ENCODE results near the gene PLLP. TPM values are rescaled to one million over a fixed set of nuclear protein-coding genes. Genes with fewer than 3 reads are reported as not detected.
"Not testable (repeated sequence)": the region's sequence is repeated elsewhere in the genome, so short reads cannot be mapped to it uniquely, and the experiment has no call there.

Gene PLLP
- total RNA-seq, 1 donor from 2014 or later = 0.02 TPM

DNA sequence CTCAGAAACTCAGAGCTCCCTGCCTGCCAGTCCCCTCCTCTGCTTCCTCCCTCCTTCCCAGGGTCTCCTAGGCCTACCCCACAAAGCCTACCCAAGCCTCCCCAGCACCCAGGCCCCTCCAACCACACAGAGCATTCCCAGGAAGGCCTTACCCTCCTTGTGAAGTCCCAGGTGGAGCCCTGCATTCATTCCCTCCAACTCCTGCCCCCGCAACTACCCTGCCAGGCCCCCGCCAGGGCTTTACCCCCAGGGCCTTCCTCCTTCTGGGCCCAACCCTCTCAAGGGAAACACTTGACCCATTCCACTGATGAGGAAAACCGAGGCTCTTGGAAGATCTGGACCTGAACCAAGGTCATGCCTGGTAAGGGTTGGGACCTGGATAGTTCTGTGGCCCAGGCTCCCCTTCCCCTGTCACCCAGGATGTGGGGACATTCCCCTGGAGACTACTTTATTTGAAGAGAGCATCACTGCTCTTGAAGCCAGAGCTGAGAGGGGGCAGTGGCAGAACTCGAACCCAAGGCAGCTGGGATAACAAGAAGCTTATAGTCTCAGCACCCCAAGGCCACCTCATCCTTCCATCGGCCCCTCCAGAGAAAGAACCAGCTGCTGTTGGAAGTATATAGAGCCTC, 12.5 kb downstream of the PLLP start:
- Mint-ChIP-seq H3K4me1 (ENCODE audit: low read depth) (no peaks in the 10 kb centered on the region), H3K9me3 (ENCODE audit: low read depth) (no peaks in the 10 kb centered on the region), H3K27ac (ENCODE audit: unreplicated experiment) (no peak overlapping the region), H3K27me3 (ENCODE audit: low read depth) (no peaks in the 10 kb centered on the region), H3K36me3 (ENCODE audit: low read depth) (no peaks in the 10 kb centered on the region), H3K4me3 (ENCODE audit: unreplicated experiment) (no peak overlapping the region)
- TF ChIP-seq, protein P1, sequence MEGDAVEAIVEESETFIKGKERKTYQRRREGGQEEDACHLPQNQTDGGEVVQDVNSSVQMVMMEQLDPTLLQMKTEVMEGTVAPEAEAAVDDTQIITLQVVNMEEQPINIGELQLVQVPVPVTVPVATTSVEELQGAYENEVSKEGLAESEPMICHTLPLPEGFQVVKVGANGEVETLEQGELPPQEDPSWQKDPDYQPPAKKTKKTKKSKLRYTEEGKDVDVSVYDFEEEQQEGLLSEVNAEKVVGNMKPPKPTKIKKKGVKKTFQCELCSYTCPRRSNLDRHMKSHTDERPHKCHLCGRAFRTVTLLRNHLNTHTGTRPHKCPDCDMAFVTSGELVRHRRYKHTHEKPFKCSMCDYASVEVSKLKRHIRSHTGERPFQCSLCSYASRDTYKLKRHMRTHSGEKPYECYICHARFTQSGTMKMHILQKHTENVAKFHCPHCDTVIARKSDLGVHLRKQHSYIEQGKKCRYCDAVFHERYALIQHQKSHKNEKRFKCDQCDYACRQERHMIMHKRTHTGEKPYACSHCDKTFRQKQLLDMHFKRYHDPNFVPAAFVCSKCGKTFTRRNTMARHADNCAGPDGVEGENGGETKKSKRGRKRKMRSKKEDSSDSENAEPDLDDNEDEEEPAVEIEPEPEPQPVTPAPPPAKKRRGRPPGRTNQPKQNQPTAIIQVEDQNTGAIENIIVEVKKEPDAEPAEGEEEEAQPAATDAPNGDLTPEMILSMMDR (IDR thresholded peaks at IDR 0.05) = no peak
- no peak for DNase-seq (ENCODE audit: low spot score)

DNA sequence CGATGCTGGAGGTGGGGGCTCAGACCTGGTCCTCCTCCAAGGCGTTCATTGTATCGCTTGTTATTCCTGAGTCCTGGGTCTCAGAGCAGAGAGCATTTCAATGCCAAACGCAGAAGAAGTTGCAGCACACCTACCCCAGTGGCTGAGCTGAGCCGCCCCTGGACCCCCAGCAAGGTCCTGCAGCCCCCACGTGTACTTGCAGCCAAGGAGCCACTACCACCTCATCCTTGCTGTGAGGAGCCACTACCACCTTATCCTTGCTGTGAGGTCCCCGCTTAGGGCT, 13.5 kb downstream of the PLLP start:
- no peaks in the 10 kb centered on the region for H3K9me3 Mint-ChIP-seq (ENCODE audit: low read depth)
- TF ChIP-seq, protein P1 (IDR thresholded peaks at IDR 0.05) = no peak
- no peak for DNase-seq (ENCODE audit: low spot score)

DNA sequence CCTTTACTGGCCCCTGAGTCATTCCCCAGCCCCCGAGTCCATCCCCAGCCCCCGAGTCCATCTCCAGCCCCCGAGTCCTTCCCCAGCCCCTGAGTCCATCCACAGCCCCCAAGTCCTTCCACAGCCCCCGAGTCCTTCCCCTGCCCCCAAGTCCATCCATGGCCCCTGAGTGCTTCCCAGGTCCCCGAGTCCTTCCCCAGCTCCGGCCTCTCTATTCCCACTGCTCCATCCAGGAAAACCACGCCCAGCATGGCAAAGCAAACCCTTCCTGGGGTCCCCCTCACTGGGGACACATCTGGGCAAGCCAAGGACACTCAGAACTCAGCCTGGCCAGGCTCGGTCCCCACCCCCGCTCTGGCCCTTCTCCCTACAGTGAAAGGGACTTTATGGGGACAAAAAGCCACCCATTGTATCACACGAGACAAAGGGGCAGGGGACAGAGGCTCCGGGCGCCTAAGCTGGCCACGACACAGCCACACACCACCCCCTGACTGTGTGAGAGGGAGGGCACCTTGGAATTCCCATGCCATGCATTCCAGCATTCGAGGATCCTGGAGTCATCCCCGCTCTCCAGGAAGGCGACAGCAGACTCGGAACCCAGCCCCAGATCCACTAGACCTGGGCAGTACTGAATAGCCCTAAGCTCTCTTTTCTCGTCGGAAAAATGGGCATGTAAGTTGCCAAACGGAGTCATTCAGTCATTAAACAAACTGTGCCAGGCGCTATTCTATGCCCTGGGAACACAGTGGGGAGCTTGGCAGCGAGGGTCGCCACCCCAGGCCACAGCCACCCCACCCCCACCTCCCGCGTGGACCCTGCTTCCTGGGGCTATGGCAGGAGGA, 14.0 kb downstream of the PLLP start:
- H3K9me3 Mint-ChIP-seq (ENCODE audit: low read depth) = no peaks in the 10 kb centered on the region
- H3K4me3 Mint-ChIP-seq (ENCODE audit: unreplicated experiment) = no peak overlapping the region
- H3K36me3 Mint-ChIP-seq (ENCODE audit: low read depth) = no peaks in the 10 kb centered on the region
- no peaks in the 10 kb centered on the region for H3K27me3 Mint-ChIP-seq (ENCODE audit: low read depth)
- TF ChIP-seq, protein P1 (IDR thresholded peaks at IDR 0.05) = no peak
- H3K4me1 Mint-ChIP-seq (ENCODE audit: low read depth) = no peaks in the 10 kb centered on the region
- H3K27ac Mint-ChIP-seq (ENCODE audit: unreplicated experiment) = no peak overlapping the region
- DNase-seq (ENCODE audit: low spot score) = no peak

More for the DNA sequence above, 13.5 kb downstream of the PLLP start:
- H3K4me3 Mint-ChIP-seq (ENCODE audit: unreplicated experiment) = no peak overlapping the region
- no peaks in the 10 kb centered on the region for H3K27me3 Mint-ChIP-seq (ENCODE audit: low read depth)
- no peak overlapping the region for H3K27ac Mint-ChIP-seq (ENCODE audit: unreplicated experiment)
- H3K4me1 Mint-ChIP-seq (ENCODE audit: low read depth) = no peaks in the 10 kb centered on the region
- no peaks in the 10 kb centered on the region for H3K36me3 Mint-ChIP-seq (ENCODE audit: low read depth)

DNA sequence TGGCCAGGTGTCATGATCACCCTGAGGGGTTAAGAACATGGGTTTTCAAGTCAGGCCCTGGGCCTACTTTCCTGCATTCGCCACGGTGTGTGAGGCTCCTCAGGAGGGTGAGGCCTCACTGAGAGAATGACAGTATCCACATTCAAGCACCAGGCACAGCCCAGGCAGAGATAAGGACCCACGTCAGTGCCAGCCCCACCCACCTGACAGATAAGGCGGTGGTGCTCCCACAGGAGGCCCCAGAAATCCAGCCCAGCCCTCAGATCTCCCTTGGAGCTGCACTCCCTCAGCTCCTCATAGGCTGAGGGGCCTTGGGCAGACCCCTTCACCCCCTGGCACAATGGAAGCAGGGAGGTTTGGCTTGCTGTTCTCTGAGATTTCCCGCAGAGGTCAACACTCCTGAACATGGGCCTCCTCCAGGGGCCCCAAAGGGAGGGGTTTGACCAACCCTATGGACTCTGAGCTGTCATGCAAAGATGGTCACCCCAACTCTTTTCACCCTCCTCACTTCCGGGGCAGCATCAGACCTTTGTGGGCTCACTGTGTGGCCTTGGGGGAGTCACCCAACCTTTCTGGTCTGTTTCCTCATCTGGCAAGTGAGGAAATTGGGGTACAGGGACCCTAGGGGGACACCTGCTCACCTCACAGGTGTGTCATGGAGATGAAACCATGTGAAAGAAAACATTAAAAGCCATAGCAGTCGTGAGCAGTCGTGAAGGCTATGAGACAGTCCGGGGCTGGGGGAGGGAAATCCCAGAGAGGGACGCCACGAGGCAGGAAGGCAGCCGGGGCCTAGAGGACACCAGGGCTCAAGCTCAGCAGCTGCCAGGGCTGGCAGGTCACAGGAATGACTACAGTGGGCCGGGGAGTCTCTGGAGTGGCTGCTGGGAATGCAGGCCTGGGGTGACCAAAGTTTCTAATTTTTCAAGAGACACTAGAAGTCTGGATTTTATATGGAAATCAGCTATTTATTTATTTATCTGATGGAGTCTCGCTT, 15.4 kb downstream of the PLLP start:
- no peaks in the 10 kb centered on the region for H3K27me3 Mint-ChIP-seq (ENCODE audit: low read depth)
- H3K4me3 Mint-ChIP-seq (ENCODE audit: unreplicated experiment) = no peak overlapping the region
- no peaks in the 10 kb centered on the region for H3K9me3 Mint-ChIP-seq (ENCODE audit: low read depth)
- no peaks in the 10 kb centered on the region for H3K4me1 Mint-ChIP-seq (ENCODE audit: low read depth)
- H3K27ac Mint-ChIP-seq (ENCODE audit: unreplicated experiment) = no peak overlapping the region
- H3K36me3 Mint-ChIP-seq (ENCODE audit: low read depth) = no peaks in the 10 kb centered on the region
- DNase-seq (ENCODE audit: low spot score) = no peak
- TF ChIP-seq, protein P1 (IDR thresholded peaks at IDR 0.05) = no peak

DNA sequence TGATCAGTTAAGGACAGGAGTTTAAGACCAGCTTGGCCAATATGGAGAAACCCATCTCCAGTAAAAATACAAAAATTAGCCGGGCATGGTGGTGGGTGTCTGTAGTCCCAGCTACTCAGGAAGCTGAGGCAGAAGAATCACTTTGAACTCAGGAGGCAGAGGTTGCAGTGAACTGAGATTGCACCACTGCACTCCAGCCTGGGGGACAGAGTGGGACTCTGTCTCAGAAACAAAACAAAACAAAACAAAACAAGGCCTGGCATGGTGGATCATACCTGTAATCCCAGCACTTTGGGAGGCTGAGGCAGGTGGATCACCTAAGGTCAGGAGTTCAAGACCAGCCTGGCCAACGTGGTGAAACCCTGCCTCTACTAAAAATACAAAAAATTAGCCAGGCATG, 17.1 kb downstream of the PLLP start:
- H3K4me3 Mint-ChIP-seq (ENCODE audit: unreplicated experiment); H3K9me3 Mint-ChIP-seq (ENCODE audit: low read depth); H3K36me3 Mint-ChIP-seq (ENCODE audit: low read depth): not testable (repeated sequence)

More for the DNA sequence above, 17.1 kb downstream of the PLLP start:
- not testable (repeated sequence) for H3K4me1 Mint-ChIP-seq (ENCODE audit: low read depth); DNase-seq (ENCODE audit: low spot score); H3K27ac Mint-ChIP-seq (ENCODE audit: unreplicated experiment); H3K27me3 Mint-ChIP-seq (ENCODE audit: low read depth)
